Measurements from ENCODE around the gene ZWILCH.
"Not testable (repeated sequence)": the region's sequence is repeated elsewhere in the genome, so short reads cannot be mapped to it uniquely, and the experiment has no call there.

ZWILCH gene

DNA sequence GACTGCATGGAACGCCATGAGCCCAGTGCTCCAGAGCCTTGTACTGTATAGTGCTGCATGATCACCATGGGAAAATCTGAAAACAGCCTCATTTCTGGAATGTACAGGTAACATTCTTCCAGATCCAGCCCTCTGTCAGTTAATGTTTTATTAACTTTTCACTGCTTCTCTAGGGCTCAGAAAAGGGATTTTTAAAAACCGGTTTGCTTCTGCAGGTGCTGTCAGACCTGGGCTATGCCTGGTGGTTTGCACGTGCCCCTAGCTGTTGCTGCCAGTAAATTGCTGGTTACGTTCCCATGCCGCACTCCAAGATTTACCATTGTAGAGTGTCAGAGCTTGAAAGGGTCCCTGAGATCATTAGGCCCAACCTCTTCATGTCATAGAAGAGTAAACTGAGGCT lies 16.6 kb upstream of the ZWILCH start:
- DNase-seq (ENCODE audit: low read depth), result no peak

DNA sequence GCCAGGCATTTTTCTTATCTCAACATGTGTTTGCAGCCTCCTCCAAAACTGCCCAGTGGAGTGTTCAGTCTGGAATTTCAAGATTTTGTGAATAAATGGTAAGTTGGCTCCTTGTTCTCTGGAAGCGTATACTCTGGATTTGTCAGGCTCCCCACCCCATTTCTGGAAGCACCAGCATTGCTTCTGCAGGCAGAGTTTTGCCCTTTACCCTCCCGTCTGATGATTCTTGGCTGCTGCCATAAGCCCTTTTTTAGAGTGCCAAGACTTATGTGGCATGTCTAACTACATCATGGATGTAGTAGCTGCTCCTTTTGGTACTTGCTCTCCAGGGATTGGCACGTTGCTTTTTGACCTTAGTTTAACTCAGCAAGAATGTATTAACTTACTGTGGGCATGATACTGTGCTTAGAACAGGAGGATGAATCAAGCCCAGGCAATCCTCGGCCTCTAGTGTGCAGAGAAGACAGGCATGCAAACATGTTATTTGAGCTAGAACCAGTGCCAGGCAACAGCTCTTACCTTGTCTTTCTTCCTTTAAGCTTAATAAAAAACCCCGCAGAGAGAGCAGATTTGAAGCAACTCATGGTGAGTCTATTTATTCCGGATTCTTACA lies 15.8 kb upstream of the ZWILCH start:
- DNase-seq (ENCODE audit: low read depth), result no peak

DNA sequence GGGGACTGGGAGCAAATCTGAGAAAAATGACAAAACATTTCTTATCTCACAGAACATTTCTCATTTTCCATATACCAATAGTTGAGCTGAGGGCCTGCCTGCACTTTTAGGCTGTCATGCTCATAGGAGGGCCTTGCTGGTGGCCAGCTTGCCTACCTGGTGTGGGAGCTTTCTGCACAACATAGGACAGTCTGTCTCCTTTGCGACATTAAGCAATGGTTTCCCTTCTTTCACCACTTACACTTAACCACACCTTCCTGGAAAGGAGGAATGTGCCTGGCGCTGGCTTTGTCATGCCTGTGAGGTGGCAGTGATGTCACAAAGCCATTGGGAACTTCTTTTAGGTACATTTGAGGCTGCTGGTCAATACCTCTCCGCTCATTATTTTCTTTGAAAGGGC lies 13.3 kb upstream of the ZWILCH start:
- no peak for DNase-seq (ENCODE audit: low read depth)

DNA sequence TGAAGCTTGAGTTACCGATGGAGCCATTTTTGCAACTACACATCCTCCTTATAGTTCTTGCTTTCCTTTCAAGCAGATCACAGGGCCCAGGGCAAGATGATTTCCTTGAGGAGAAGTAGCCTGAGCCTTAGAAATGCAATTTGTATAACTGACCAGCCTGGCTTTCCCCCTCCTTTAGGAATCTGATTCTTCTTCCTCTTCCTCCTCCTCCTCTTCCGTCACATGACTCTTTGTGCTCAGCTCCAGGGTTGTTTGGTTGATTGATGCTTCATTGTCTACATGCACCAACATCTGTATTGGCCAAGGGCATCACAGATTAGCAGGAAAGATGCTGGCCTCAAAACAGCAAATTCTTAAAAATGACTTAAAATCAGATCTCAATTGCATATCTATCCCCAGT lies 10.9 kb upstream of the ZWILCH start:
- DNase-seq (ENCODE audit: low read depth), result no peak

DNA sequence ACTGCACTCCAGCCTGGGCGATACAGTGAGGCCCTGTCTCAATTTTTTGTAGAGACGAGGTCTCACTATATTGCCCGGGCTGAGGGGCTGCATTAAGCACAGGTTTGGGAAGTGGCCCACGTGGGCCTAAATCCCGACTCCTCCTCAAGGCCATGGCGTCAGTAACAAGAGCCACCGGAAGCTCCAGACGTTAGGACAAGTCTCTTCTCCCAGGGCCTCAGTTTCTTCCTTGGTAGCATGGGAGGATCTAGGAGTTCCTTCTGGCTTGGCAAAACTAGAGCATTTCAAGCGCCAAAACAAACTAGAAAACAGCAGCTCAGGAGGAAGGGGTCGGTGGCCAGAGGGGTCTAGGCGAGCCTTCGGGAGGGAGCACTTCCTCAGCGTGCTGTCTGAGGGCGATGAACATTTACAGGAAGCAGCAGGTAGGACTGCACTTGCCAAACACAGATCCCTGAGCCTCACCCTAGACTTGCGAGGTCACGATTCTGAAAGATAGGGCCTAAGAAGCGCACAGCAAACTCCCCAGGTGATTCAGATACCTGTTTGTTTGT lies 8.1 kb upstream of the ZWILCH start:
- DNase-seq (ENCODE audit: low read depth), result no peak

DNA sequence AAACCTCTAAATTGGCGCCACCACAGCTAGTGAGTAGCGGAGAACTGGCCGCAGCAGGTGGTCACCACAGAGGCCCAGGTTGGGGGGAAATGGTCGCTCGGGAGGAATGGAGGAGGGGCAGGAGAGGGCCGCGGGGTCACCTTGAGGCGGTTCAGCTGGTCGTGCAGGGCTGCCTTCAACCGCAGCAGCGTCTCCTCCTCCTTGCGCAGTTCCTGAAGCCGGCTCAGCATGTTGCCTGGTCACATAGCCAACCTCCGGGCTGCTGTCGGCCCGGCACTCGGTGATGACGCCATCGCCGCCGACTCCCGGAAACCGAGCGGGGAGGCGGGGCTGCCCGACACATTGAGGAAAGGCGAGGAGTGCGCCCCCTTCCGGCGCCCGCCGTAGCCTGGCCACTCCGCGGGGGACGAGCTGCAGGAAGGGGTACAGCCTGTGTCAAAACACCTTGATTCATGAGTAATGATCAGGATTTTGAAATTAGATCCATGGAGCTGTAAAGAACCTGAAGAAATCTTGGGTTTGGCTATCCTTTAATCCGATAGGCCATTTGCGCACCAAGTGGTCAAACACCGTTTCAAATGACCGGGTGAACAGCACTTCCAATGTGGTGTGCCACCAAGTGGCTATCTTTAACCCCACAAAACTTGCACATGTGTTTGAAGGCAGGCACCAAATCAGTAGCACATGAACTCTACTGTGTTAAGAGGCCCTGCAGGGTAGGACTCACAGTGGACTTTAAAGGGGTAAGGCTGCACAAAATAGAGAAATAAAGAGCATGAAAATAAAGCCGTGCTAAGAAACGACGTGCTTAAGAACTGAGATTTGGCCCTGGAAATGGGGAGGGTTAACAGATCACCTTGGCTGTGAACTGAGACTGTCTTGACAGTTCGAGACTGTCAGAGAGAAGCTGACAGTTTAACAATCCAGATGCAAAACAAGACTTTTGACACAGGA lies 7.3 kb upstream of the ZWILCH start, which contains the start of gene SNAPC5:
SNAPC5 (minus strand) TSS at position 261 of the 954 bp plus-strand sequence; CDS start at position 230, 31 bp downstream.
- peak; percentile 98 for DNase-seq (ENCODE audit: low read depth)

DNA sequence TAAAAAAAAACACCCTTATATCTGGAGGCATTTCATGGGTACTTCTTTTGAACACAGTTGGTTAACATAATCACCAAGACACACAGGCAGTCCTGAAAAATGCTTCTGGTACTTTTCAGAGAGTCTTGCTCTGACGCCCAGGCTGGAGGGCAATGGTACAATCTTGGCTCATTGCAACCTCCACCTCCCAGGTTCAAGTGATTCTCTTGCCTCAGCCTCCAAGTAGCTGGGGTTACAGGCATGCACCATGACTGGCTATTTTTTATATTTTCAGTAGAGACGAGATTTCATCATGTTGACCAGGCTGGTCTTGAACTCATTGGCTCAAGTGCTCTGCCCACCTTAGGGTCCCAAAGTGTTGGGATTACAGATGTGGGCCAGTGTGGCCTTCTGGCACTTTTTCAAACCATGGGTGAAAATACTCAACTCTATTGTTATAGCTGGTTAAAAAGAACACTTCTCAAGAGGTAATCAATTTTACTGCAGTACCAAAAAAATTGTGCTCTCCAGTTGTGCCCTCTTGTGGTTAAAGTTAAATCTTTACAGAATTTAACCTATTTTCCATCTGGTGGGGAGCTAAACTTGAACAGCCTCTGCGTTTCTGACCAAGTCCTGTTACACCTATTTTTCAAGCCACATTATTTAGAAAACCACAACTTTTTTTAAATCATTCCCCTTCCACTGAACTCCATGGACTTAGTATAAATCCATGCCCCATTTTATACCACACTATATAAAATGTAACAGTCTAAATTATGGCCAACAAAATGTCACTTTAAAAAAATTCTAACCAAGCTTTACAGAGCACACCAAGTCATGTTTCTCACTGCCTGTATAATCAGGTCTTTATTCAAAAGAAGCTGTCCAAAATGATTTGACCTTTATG lies 6.4 kb upstream of the ZWILCH start:
- no peak for DNase-seq (ENCODE audit: low read depth)

DNA sequence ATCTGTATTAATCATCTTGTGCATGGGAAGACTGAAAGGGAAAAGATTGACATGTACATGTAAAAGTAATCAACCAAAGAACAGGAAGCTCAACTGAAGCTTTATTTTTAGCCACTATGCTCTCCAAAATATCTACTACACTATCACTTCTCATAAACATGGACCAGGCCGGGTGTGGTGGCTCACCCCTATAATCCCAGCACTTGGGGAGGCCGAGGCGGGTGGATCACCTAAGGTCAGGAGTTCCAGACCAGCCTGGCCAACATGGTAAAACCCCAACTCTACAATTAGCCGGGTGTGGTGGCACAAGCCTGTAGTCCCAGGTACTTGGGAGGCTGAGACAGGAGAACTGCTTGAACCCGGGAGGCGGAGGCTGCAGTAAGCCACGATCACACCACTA lies 4.8 kb upstream of the ZWILCH start:
- not testable (repeated sequence) for DNase-seq (ENCODE audit: low read depth)

DNA sequence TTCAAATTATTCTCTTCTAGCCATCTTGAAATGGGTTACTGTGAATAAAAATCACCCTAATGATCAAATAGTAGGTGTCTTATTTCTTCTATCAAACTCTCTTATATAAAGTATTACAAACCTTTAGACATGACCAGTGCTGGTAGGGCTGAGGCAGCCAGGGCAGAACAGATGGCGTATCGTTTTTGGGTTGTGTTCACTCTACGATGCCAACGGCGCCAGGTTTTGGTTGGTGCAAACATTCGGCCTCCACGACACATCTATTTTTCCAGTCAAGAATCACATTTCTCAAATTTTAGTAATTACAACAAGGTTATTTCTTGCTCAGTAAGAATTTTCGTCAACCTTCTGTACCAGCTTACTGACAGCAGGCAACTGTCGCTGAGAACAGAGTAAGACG lies 2.6 kb upstream of the ZWILCH start:
- no peak for DNase-seq (ENCODE audit: low read depth)

DNA sequence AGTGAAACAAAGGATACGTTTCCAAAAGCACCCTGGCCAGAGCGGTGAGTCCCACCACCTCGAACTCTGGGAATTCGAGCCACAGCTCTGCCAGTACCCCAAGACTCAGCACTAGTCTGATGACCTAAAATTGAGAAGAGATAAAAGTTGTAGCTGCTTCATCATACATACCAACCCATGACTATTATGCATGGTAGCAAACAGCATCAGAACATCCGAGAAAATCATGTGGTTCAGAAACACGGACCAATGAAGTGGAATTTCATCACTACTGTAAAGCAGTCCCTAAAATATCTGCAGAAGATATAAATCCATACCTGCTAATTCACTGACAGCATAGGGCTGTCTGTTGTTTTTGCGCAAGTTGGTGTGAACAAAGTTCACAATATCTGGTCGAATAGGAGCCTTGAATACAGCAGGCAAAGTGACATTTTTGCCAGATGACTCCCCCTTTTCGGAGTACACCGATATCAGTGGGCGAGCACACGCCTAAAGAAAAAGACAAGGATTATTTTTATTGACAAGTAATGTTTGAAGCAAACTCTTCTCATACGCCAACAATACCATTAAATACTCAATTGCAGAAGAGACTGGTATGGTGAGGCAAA lies 2.0 kb upstream of the ZWILCH start:
- not testable (repeated sequence) for DNase-seq (ENCODE audit: low read depth)

DNA sequence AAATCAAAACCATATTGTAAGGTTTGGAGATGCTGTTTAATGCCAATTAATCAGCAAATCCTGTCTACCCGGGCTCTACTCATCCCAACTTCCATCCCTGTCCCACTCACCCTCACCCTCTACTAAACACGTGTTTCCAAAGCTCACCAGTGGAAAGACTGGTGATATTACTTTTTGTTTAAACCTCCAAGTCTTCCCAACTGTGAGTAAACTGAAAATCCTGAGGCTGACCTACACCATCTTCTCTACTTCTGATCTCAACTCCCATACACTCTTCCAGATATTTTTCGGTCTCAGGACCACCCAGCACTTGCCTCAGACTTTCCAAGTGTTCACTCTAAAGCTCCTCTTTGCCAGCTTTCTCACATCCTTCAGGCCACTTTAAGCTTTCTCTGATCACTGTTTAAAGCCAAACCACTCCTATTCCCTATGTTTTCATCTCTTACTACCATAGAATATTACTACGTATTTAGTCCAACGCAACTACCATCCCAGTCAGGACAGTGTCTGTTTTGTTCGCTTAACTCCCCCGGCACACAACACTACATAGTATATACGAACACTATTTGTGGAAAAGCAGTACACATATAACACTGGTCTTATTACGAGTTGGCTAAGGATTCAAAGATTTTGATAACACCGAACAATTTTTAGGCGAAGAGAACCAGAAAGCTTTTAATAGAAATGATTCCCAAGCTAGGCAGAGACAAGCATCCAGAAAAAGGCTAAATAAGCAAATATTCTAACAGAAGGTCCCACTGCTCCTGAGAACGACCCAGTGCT lies 1.2 kb upstream of the ZWILCH start:
- no peak for DNase-seq (ENCODE audit: low read depth)

DNA sequence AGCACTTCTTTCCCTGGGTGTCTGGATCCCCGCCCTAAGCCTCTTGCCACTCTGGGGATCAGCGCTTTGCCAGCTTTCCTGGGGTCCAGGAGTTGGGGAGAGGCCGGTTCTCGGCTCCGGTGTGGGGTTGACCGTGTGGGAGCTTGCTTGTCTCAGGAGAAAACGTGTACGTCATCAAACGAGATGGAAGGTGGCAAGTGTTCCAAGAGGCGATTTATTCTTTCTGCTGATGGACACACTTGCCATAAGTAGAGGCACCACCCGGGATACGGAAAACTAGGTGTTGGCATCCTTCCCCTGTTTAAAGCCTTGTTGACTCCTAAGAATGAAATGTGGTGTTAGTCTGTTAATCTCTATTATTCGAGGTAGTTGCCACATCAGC lies 295 bp downstream of the ZWILCH start:
- no peak for DNase-seq (ENCODE audit: low read depth)

DNA sequence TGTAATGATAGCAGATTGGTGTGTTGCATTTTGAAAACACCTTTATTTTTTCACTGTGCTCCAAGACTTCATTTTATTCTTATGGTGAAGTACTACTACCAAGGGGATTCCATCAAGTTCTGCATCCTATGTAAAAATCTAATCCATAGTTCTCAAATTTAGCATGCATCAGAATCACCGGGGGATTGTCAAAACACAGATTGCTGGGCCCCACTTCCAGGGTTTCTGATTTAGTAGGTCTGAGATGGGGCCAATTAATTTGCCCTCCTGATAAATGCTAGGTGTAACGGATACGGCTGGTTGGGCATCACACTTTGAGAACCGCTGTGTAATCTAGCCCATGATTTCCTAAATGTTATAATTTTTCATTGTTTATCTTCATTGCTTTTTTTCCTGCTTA lies 692 bp downstream of the ZWILCH start:
- no peak for DNase-seq (ENCODE audit: low read depth)

DNA sequence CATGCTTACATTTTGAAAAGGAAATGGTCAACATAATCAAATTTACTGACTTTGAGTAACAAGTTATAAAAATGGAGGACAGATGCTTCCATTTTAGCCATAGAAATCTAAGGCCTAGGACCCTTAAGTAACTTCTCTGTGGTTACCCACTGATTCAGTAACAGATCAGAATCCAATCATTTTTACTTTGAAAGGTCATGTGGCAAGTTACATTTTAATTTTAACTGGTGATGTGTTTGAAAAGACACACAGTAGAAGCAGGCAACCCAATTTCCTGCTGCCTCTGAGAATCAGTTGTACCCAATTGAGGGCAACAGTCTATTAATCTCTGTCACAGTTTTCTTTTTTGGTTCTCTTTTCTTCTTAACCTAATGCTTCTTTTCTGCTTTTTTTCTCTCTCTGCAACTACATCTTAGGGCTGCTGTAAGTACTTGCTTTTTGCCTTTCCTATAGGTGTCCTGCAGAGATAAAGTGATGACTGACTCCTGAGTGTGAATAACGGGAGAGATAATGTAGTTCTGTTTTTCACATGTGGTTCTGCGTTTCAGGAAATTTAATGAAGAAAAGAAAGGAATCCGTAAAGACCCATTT lies 3.3 kb downstream of the ZWILCH start:
- DNase-seq (ENCODE audit: low read depth), result no peak

DNA sequence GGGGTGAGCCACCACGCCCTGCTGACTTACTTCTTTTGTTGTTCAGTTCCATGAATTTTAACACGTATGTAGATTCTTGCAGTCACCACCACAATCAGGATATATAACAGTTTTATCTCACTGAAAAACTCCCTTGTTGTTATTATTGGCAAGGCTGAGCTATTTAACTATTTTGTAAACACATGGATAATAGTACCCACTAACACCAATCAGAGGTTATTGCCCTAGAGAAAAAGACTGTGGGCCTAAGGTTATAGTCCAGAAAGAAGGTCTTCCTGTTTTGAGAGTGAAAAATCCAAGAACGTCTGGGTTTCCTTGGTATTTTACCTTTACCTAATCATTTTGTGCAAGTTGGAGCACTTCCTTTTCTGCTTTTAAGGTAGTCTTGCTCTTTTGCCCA lies 9.5 kb downstream of the ZWILCH start:
- no peak for DNase-seq (ENCODE audit: low read depth)

DNA sequence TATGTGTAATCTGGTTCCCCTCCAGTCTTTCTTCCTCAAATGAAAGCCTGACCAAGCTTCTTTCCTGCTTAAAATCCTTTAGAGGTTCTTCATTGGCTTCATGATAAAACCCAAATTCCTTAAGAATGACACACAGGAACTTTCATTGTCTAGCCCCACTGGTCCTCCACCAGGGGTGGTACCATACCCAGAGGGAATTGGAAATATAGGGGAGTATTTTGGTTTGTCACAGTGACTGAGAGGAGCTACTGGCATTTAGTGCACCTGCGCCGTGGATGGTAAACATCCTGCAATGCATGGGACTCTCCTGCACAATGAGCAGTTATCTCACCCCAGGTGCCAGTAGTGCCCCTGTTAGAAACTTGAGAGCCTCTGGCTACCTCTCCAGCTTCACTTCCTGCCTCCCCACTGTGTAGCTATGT lies 10.8 kb downstream of the ZWILCH start:
- DNase-seq (ENCODE audit: low read depth), result no peak

DNA sequence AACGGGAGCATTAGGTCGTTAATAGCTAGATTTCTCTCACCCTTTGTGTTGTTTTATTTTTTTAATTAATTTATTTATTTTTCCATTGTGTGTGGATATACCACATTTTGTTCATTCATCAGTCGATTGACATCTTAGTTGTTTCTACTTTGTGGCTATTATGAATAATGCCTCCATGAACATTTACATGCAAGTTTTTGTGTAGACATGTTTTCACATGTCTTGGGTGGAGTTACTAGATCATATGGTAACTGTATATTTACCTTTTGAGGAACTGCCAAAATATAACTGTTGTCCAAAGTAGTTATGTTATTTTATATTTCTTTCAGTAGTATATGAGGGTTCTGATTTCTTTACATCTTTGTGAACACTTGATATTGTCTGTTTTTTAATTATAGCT lies 18.8 kb downstream of the ZWILCH start:
- no peak for DNase-seq (ENCODE audit: low read depth)

DNA sequence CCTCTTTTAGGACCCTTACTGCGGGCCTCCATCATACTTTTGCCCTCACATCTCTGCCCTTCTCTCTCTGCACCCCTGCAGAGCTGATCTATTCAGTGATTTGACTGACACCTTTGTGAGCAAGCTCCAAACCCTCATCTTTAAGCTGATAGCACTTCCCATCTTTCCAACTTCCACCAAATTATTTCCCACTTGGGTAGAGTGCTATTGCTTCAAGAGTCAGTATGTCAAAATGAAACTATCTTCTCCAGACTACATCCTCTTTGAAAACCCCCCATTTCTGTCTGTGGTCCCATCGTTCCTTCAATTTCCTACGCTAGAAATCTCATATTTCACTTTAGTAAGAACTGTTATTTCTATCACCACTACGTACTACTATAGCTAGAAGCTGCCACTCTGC lies 19.7 kb downstream of the ZWILCH start:
- DNase-seq (ENCODE audit: low read depth), result no peak

DNA sequence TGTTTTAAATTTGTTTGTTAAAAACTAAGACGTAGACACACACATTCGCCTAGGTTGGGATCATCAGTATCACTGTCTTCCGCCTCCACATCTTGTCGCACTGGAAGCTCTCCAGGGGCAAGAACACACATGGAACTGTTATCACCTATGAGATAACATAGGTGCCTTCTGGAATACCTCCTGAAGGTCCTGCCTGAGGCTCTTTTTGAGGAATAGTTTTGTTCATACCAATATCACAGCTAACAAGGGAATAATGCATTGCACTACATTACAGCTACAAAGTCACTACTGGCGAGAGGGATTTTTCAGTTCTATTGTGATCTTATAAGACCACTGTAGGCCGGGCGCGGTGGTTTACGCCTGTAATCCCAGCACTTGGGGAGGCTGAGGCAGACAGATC lies 29.9 kb downstream of the ZWILCH start:
- no peak for DNase-seq (ENCODE audit: low read depth)

DNA sequence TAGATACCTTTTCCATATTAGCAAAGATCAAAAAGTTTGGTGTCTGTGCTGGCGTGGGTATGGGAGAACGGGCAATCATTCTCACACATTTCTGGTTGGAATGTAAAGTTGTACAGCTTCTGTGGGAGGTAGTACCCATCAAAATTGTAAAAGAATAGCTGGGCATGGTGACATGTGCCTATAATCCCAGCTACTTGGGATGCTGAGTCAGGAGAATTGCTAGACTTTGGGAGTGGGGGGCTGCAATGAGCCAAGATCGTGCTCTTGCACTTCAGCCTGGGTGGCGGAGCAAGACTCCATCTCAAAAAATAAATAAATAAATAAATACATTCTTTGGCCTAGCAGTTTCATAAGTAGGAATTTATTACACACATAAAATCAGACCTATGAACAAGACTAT lies 37.8 kb downstream of the ZWILCH start:
- no peak for DNase-seq (ENCODE audit: low read depth)

DNA sequence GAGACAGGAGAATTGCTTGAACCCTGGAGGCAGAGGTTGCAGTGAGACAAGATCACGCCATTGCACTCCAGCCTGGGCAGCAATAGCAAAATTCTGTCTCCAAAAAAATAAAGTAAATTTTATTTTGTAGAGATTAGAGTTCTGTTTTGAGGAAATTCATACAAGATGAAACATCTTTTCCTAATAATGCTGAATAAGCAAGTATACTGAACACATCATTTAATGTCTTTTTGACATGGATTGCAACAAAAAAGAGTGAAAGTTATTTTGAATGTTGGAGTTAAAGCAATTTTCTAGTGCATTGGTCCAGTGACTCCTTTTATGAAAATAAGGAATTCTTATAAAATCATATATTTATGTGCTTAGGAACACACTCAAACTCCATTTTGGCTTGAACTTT lies 40.1 kb downstream of the ZWILCH start:
- no peak for DNase-seq (ENCODE audit: low read depth)

All from activated T-cell treated with anti-CD3 and anti-CD28 coated beads for 24 hours (primary cell).